DOHH2 (cell line): Measurements from ENCODE around the gene ARL8A.
"Not testable (repeated sequence)": the region's sequence is repeated elsewhere in the genome, so short reads cannot be mapped to it uniquely, and the experiment has no call there.

Experiments
- H3F3A ChIP-seq: fragments of 200-600 bp; sonication (generic), shearing (Covaris generic); 2 replicates; pipeline ENCODE4 v1.6.0; 2016; ENCODE audit warnings: antibody characterized with exemption, mild to moderate bottlenecking; ENCODE audit not compliant: control insufficient read depth, insufficient read depth
- H3K27ac ChIP-seq: fragments of 200-600 bp; sonication (generic); 2 replicates; pipeline ENCODE4 v1.5.1; 2014; ENCODE audit warnings: low read depth, mild to moderate bottlenecking, low read length, moderate library complexity
- H3K27me3 ChIP-seq: fragments of 200-600 bp; sonication (generic); 2 replicates; pipeline ENCODE4 v1.6.1; 2014; ENCODE audit warnings: mild to moderate bottlenecking, low read length, mixed read lengths; ENCODE audit not compliant: control insufficient read depth
- H3K36me3 ChIP-seq: fragments of 200-600 bp; sonication (generic); 2 replicates; pipeline ENCODE4 v1.6.1; 2014; ENCODE audit warnings: mild to moderate bottlenecking, low read length, moderate library complexity, mixed read lengths; ENCODE audit not compliant: control insufficient read depth
- H3K4me1 ChIP-seq: fragments of 200-600 bp; sonication (generic); 2 replicates; pipeline ENCODE4 v1.6.1; 2014; ENCODE audit warnings: mild to moderate bottlenecking, low read length, mixed read lengths; ENCODE audit not compliant: control insufficient read depth
- H3K4me2 ChIP-seq: fragments of 200-600 bp; sonication (generic); 2 replicates; pipeline ENCODE4 v1.6.0; 2014; ENCODE audit warnings: mild to moderate bottlenecking, low read length, moderate library complexity
- H3K4me3 ChIP-seq: fragments of 200-600 bp; sonication (generic); 2 replicates; pipeline ENCODE4 v1.5.1; 2014; ENCODE audit warnings: mild to moderate bottlenecking, low read length, mixed read lengths
- H3K79me2 ChIP-seq: fragments of 200-600 bp; sonication (generic); 2 replicates; pipeline ENCODE4 v1.6.1; 2014; ENCODE audit warnings: mild to moderate bottlenecking, low read length, mixed read lengths; ENCODE audit not compliant: control insufficient read depth
- H3K9me2 ChIP-seq: fragments of 200-600 bp; sonication (generic); replicated peaks from 2 replicates; pipeline ENCODE4 v1.6.1; 2014; ENCODE audit warnings: mild to moderate bottlenecking, low read length, mixed read lengths; ENCODE audit not compliant: control insufficient read depth
- H3K9me3 ChIP-seq: fragments of 200-600 bp; sonication (generic); 2 replicates; pipeline ENCODE4 v1.6.1; 2014; ENCODE audit warnings: antibody characterized with exemption, low read length, mixed read lengths; ENCODE audit not compliant: control insufficient read depth, insufficient read depth
- H4K20me1 ChIP-seq: fragments of 200-600 bp; sonication (generic); 2 replicates; pipeline ENCODE4 v1.6.0; 2014; ENCODE audit warnings: low read depth, mild to moderate bottlenecking, antibody characterized with exemption, low read length, moderate library complexity; ENCODE audit not compliant: control insufficient read depth, insufficient read depth
- EZH2phosphoT487 ChIP-seq: fragments of 200-600 bp; sonication (generic); IDR thresholded peaks from 2 replicates; pipeline ENCODE4 v1.6.1; 2017; ENCODE audit warnings: borderline replicate concordance, mild to moderate bottlenecking, antibody characterized with exemption, low read length, moderate library complexity, mixed read lengths
- TF ChIP-seq, protein P1 (sequence below): fragments of 200-600 bp; sonication (generic); IDR thresholded peaks from one replicate; pipeline ENCODE4 v1.5.1; 2014; ENCODE audit warnings: antibody characterized with exemption, mild to moderate bottlenecking, low read depth, low read length; ENCODE audit not compliant: poor library complexity, severe bottlenecking

Gene ARL8A

DNA sequence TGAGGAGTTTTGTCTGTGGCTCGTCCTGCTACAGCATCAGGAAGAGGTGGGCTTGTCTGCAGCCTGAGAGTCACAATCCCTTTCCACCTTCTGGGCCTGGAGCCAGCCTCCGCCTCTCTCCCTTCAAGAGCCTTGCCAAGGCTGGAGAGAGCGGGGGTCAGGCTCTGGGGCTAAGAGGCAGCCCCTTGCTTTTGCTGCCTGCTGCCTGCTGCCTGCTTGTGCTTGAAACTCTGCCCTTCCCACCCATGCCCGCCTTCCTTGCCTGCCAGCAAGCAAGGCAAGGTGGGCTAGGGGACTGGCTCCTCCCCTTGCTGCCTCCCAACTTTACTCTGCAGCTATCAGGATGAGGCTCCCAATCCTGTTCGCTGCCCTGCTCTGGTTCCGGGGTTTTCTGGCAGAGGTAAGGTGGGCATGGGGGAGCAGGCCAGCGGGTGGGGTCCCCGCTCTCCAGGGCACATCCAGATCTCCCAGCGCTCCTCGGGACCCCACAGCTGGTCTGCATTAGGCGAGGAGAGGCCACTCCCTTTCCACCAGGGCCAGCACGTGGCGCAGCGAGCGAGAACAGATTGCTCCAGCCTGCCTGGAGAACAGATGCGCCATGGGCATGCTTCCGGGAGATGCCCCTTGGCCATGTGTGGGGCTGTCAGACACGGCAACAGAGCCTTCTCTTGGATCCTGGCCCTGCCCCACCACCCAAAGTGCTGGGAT lies 23.3 kb upstream of the ARL8A start:
- no peak overlapping the region for H3K4me2 ChIP-seq
- H3K79me2 ChIP-seq, result no peaks in the 10 kb centered on the region
- H3K9me2 ChIP-seq, result no peaks in the 10 kb centered on the region
- no peaks in the 10 kb centered on the region for H4K20me1 ChIP-seq
- H3K27ac ChIP-seq, result no peak overlapping the region
- no peak overlapping the region for H3K4me3 ChIP-seq
- peaks cover 29% of the 10 kb centered on the region for H3K4me1 ChIP-seq
- TF ChIP-seq EZH2phosphoT487, result no peak
- TF ChIP-seq, protein P1, sequence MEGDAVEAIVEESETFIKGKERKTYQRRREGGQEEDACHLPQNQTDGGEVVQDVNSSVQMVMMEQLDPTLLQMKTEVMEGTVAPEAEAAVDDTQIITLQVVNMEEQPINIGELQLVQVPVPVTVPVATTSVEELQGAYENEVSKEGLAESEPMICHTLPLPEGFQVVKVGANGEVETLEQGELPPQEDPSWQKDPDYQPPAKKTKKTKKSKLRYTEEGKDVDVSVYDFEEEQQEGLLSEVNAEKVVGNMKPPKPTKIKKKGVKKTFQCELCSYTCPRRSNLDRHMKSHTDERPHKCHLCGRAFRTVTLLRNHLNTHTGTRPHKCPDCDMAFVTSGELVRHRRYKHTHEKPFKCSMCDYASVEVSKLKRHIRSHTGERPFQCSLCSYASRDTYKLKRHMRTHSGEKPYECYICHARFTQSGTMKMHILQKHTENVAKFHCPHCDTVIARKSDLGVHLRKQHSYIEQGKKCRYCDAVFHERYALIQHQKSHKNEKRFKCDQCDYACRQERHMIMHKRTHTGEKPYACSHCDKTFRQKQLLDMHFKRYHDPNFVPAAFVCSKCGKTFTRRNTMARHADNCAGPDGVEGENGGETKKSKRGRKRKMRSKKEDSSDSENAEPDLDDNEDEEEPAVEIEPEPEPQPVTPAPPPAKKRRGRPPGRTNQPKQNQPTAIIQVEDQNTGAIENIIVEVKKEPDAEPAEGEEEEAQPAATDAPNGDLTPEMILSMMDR, result no peak
- H3F3A ChIP-seq, result no peaks in the 10 kb centered on the region
- H3K9me3 ChIP-seq, result no peaks in the 10 kb centered on the region
- H3K36me3 ChIP-seq, result no peaks in the 10 kb centered on the region
- no peaks in the 10 kb centered on the region for H3K27me3 ChIP-seq

DNA sequence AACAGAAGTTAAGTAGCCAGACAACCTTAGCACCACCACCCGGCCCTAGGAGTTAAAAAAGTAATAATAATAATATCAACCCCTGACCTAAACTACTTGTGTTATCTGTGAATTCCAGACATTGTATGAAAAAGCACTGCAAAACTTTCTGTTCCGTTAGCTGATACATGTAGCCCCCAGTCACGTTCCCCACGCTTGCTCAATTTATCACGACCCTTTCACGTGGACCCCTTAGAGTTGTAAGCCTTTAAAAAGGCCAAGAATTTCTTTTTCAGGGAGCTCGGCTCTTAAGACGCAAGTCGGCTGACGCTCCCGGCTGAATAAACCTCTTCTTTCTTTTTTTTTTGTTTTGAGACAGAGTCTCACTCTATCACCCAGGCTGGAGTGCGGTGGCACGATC lies 22.5 kb upstream of the ARL8A start:
- H3K9me3 ChIP-seq, H3F3A ChIP-seq, H3K36me3 ChIP-seq, H3K4me2 ChIP-seq, H3K4me3 ChIP-seq, H3K27me3 ChIP-seq, H3K9me2 ChIP-seq, H3K27ac ChIP-seq, H3K79me2 ChIP-seq, H4K20me1 ChIP-seq: not testable (repeated sequence)
- peaks cover 37% of the 10 kb centered on the region for H3K4me1 ChIP-seq

- peaks cover 45% of the 10 kb centered on the region for H3K4me1 ChIP-seq
- H4K20me1 ChIP-seq, result no peaks in the 10 kb centered on the region
- no peaks in the 10 kb centered on the region for H3F3A ChIP-seq
- no peaks in the 10 kb centered on the region for H3K36me3 ChIP-seq
- no peak overlapping the region for H3K27ac ChIP-seq
- peaks cover 2% of the 10 kb centered on the region for H3K79me2 ChIP-seq
- no peak for TF ChIP-seq EZH2phosphoT487
- TF ChIP-seq, protein P1, result no peak
- H3K27me3 ChIP-seq, result no peaks in the 10 kb centered on the region
- no peaks in the 10 kb centered on the region for H3K9me2 ChIP-seq
- no peaks in the 10 kb centered on the region for H3K9me3 ChIP-seq
- no peak overlapping the region for H3K4me2 ChIP-seq
- H3K4me3 ChIP-seq, result no peak overlapping the region
These were observed 21.7 kb upstream of the ARL8A start for GRCh38 chr1:202165942-202166843.
